ACHN (cell line): ENCODE measurements around the gene LYST.
"Not testable (repeated sequence)": the region's sequence is repeated elsewhere in the genome, so short reads cannot be mapped to it uniquely, and the experiment has no call there.

Source experiments
- DNase-seq: peaks from one replicate; pipeline ENCODE4 v3.0.0-alpha.2; 2015
- in situ Hi-C: cut with HindIII; loops from 2 replicates; pipeline ENCODE4 v1.10.0; 2017; ENCODE audit warnings: low sequenced_read_pairs, low pct_ligation_motif_present, low pct_unique_long_range_greater_than_20kb

Gene LYST

GRCh38 chr1:235864931-235865525 is 1.7 kb downstream of the LYST start:
- no peak for DNase-seq
- in situ Hi-C loops: no loop called here

- in situ Hi-C loops: no loop called here
- no peak for DNase-seq
Measured at GRCh38 chr1:235864469-235864868, 2.2 kb downstream of the LYST start.

GRCh38 chr1:235863699-235864093 is 3.0 kb downstream of the LYST start:
- in situ Hi-C loops: no loop called here
- no peak for DNase-seq

GRCh38 chr1:235861857-235862256 is 4.8 kb downstream of the LYST start:
- in situ Hi-C loops: no loop called here
- DNase-seq: no peak

- in situ Hi-C loops: no loop called here
Measured at GRCh38 chr1:235860829-235861228, 5.9 kb downstream of the LYST start.

GRCh38 chr1:235859789-235860188 is 6.9 kb downstream of the LYST start:
- no peak for DNase-seq
- in situ Hi-C loops: no loop called here

More at GRCh38 chr1:235860829-235861228, 5.9 kb downstream of the LYST start:
- DNase-seq: no peak

GRCh38 chr1:235858766-235859165 is 7.9 kb downstream of the LYST start:
- no peak for DNase-seq
- in situ Hi-C loops: no loop called here

GRCh38 chr1:235857756-235858155 is 8.9 kb downstream of the LYST start:
- DNase-seq: no peak
- in situ Hi-C loops: no loop called here

GRCh38 chr1:235855811-235856429 is 10.8 kb downstream of the LYST start:
- in situ Hi-C loops: no loop called here
- DNase-seq: no peak

- in situ Hi-C loops: no loop called here
- DNase-seq: no peak
Measured at GRCh38 chr1:235854347-235854746, 12.4 kb downstream of the LYST start.

- in situ Hi-C loops: no loop called here
- no peak for DNase-seq
Measured at GRCh38 chr1:235853653-235854052, 13.1 kb downstream of the LYST start.

- in situ Hi-C loops: no loop called here
Measured at GRCh38 chr1:235852887-235853286, 13.8 kb downstream of the LYST start.

GRCh38 chr1:235851939-235852338 is 14.8 kb downstream of the LYST start:
- in situ Hi-C loops: no loop called here
- DNase-seq: no peak

More at GRCh38 chr1:235852887-235853286, 13.8 kb downstream of the LYST start:
- DNase-seq: no peak

- DNase-seq, in situ Hi-C loops: not testable (repeated sequence)
Measured at GRCh38 chr1:235848251-235848650, 18.5 kb downstream of the LYST start.

GRCh38 chr1:235845656-235846107 is 21.0 kb downstream of the LYST start:
- DNase-seq, in situ Hi-C loops: not testable (repeated sequence)

- no peak for DNase-seq
- in situ Hi-C loops: no loop called here
Measured at GRCh38 chr1:235844776-235845175, 21.9 kb downstream of the LYST start.

- peak; percentile 65 for DNase-seq
Measured at GRCh38 chr1:235843461-235843961, 23.2 kb downstream of the LYST start.

GRCh38 chr1:235841938-235842545 is 24.7 kb downstream of the LYST start:
- in situ Hi-C loops: no loop called here
- no peak for DNase-seq

More at GRCh38 chr1:235843461-235843961, 23.2 kb downstream of the LYST start:
- in situ Hi-C loops: no loop called here

- DNase-seq: no peak
- in situ Hi-C loops: no loop called here
Measured at GRCh38 chr1:235838021-235838420, 28.7 kb downstream of the LYST start.

- in situ Hi-C loops: no loop called here
Measured at GRCh38 chr1:235835226-235835625, 31.5 kb downstream of the LYST start.

More at GRCh38 chr1:235835226-235835625, 31.5 kb downstream of the LYST start:
- peak; percentile 64 for DNase-seq
